ENCODE results near the gene LAGE3. TPM values are rescaled to one million over a fixed set of nuclear protein-coding genes. Genes with fewer than 3 reads are reported as not detected.

Gene LAGE3
- 50.6 and 52.5 TPM in 2 replicates for total RNA-seq

GRCh38 chrX:154478728-154479622, at the start of gene LAGE3:
LAGE3 (minus strand) TSS chrX:154479281; CDS start chrX:154478915, 366 bp downstream.
- intact Hi-C loops (cut with micrococcal nuclease): loop anchor here (1.0 to 5.0 kb wide), 5 partner anchors 11 to 757 kb away; partner anchors contain the start of genes ABCD1, BCAP31, FAM50A and IKBKG

- intact Hi-C loops (cut with micrococcal nuclease): no loop called here
Measured at GRCh38 chrX:154526901-154527675, 48.0 kb upstream of the LAGE3 start.

GRCh38 chrX:154525606-154526490, 46.8 kb upstream of the LAGE3 start:
- intact Hi-C loops (cut with micrococcal nuclease): no loop called here

GRCh38 chrX:154519389-154519788, 40.3 kb upstream of the LAGE3 start:
- intact Hi-C loops (cut with micrococcal nuclease): loop anchor here (5.0 kb wide), 1 partner anchor 122 kb away; the partner anchor contains the start of gene RPL10

GRCh38 chrX:154517101-154517781, 38.2 kb upstream of the LAGE3 start:
- intact Hi-C loops (cut with micrococcal nuclease): loop anchor here (2.0 to 5.0 kb wide), 2 partner anchors 104 to 120 kb away; partner anchors contain the start of gene RPL10

GRCh38 chrX:154516656-154517100, 37.6 kb upstream of the LAGE3 start:
- intact Hi-C loops (cut with micrococcal nuclease): loop anchor here (1.0 to 5.0 kb wide), 4 partner anchors 26 to 119 kb away; partner anchors contain the start of genes IKBKG, RPL10 and SLC10A3

GRCh38 chrX:154515966-154516655, 37.0 kb upstream of the LAGE3 start, which contains the start of gene FAM3A:
FAM3A (minus strand) TSS chrX:154516232; CDS start chrX:154515772, 460 bp downstream.
- intact Hi-C loops (cut with micrococcal nuclease): loop anchor here (1.0 to 5.0 kb wide), 4 partner anchors 26 to 119 kb away; partner anchors contain the start of genes IKBKG, RPL10 and SLC10A3

GRCh38 chrX:154515090-154515965, 36.2 kb upstream of the LAGE3 start:
- intact Hi-C loops (cut with micrococcal nuclease): loop anchor here (5.0 kb wide), 1 partner anchor 118 kb away; the partner anchor contains the start of gene RPL10

- intact Hi-C loops (cut with micrococcal nuclease): no loop called here
Measured at GRCh38 chrX:154513716-154514115, 34.6 kb upstream of the LAGE3 start.

GRCh38 chrX:154512879-154513553, 33.9 kb upstream of the LAGE3 start:
- intact Hi-C loops (cut with micrococcal nuclease): no loop called here

- intact Hi-C loops (cut with micrococcal nuclease): no loop called here
Measured at GRCh38 chrX:154511761-154512160, 32.7 kb upstream of the LAGE3 start.

GRCh38 chrX:154509455-154509854, 30.4 kb upstream of the LAGE3 start:
- intact Hi-C loops (cut with micrococcal nuclease): no loop called here

- intact Hi-C loops (cut with micrococcal nuclease): no loop called here
Measured at GRCh38 chrX:154508384-154508745, 29.3 kb upstream of the LAGE3 start.

GRCh38 chrX:154507673-154508383, 28.7 kb upstream of the LAGE3 start:
- intact Hi-C loops (cut with micrococcal nuclease): no loop called here

- intact Hi-C loops (cut with micrococcal nuclease): no loop called here
Measured at GRCh38 chrX:154506483-154507332, 27.6 kb upstream of the LAGE3 start.

GRCh38 chrX:154505734-154506133, 26.7 kb upstream of the LAGE3 start:
- intact Hi-C loops (cut with micrococcal nuclease): no loop called here

Data from T-helper 2 cell treated with Interferon-gamma antibody and Interleukin-4, amounts not matched to agents 100 ng/mL and 5 ng/mL, for 36 hours (primary cell).